GM21528 (cell line): ENCODE results near the gene SERTAD2.
A peak's percentile ranks its signal among the peaks of the same experiment; 100 is the strongest.

ENCODE experiments used
- ATAC-seq: cut with Tn5 transposase; IDR thresholded peaks from one replicate; pipeline ENCODE4 v1.9.1; 2021; ENCODE audit warnings: mild to moderate bottlenecking, moderate library complexity; ENCODE audit not compliant: unreplicated experiment, low FRiP score

The SERTAD2 gene

GRCh38 chr2:64653109-64654062 lies at the start of gene SERTAD2:
SERTAD2 (minus strand) TSS chr2:64653913; CDS start chr2:64636871, 17,042 bp downstream.
- peak; percentile 67 for ATAC-seq

GRCh38 chr2:64700133-64700809 lies 46.6 kb upstream of the SERTAD2 start:
- ATAC-seq = no peak

GRCh38 chr2:64699712-64700111 lies 46.0 kb upstream of the SERTAD2 start:
- no peak for ATAC-seq

GRCh38 chr2:64698668-64699444 lies 45.1 kb upstream of the SERTAD2 start:
- ATAC-seq = peak; percentile 79

GRCh38 chr2:64698177-64698643 lies 44.5 kb upstream of the SERTAD2 start:
- ATAC-seq = no peak

GRCh38 chr2:64697297-64698176 lies 43.8 kb upstream of the SERTAD2 start:
- ATAC-seq = no peak

- ATAC-seq = no peak
Observed at GRCh38 chr2:64696636-64697035, 42.9 kb upstream of the SERTAD2 start.

- no peak for ATAC-seq
Observed at GRCh38 chr2:64695721-64696261, 42.1 kb upstream of the SERTAD2 start.

- no peak for ATAC-seq
Observed at GRCh38 chr2:64692401-64692800, 38.7 kb upstream of the SERTAD2 start.

- no peak for ATAC-seq
Observed at GRCh38 chr2:64688909-64689308, 35.2 kb upstream of the SERTAD2 start.

- no peak for ATAC-seq
Observed at GRCh38 chr2:64686283-64686956, 32.7 kb upstream of the SERTAD2 start.

GRCh38 chr2:64685430-64685829 lies 31.7 kb upstream of the SERTAD2 start:
- no peak for ATAC-seq

- ATAC-seq = no peak
Observed at GRCh38 chr2:64683771-64684510, 30.2 kb upstream of the SERTAD2 start.

- ATAC-seq = no peak
Observed at GRCh38 chr2:64681479-64681967, 27.8 kb upstream of the SERTAD2 start.

- no peak for ATAC-seq
Observed at GRCh38 chr2:64679673-64680425, 26.1 kb upstream of the SERTAD2 start.

- ATAC-seq = no peak
Observed at GRCh38 chr2:64678771-64679590, 25.3 kb upstream of the SERTAD2 start.

- no peak for ATAC-seq
Observed at GRCh38 chr2:64677530-64677929, 23.8 kb upstream of the SERTAD2 start.
